T47D (cell line): Measurements from ENCODE around the gene RBPMS2.
"Not testable (repeated sequence)": the region's sequence is repeated elsewhere in the genome, so short reads cannot be mapped to it uniquely, and the experiment has no call there.

Experiments
- DNase-seq, 2 experiments: peaks; one replicate each; pipeline versions ENCODE4 v3.0.0 to v3.0.0-alpha.2; 2011 to 2012; ENCODE audit warnings: low read depth in 1 of 2, low spot score in 1 of 2
- JUND ChIP-seq: IDR thresholded peaks from 2 replicates; pipeline ENCODE4 v1.6.1; 2012; ENCODE audit warnings: low read depth
- in situ Hi-C: cut with HindIII; loops from 2 replicates; pipeline ENCODE4 v1.10.0; 2016; ENCODE audit warnings: low sequenced_read_pairs, low pct_unique_long_range_greater_than_20kb

Gene RBPMS2

GRCh38 chr15:64806509-64806908 is 31.1 kb upstream of the RBPMS2 start:
- no peak for TF ChIP-seq JUND

GRCh38 chr15:64804619-64805018 is 29.2 kb upstream of the RBPMS2 start:
- no peak for TF ChIP-seq JUND
- in situ Hi-C loops, result no loop called here
- DNase-seq, result no peak

More at GRCh38 chr15:64806509-64806908, 31.1 kb upstream of the RBPMS2 start:
- in situ Hi-C loops, result no loop called here
- no peak for DNase-seq

GRCh38 chr15:64803526-64803925 is 28.1 kb upstream of the RBPMS2 start:
- no peak for TF ChIP-seq JUND
- in situ Hi-C loops, result no loop called here
- no peak for DNase-seq

DNA sequence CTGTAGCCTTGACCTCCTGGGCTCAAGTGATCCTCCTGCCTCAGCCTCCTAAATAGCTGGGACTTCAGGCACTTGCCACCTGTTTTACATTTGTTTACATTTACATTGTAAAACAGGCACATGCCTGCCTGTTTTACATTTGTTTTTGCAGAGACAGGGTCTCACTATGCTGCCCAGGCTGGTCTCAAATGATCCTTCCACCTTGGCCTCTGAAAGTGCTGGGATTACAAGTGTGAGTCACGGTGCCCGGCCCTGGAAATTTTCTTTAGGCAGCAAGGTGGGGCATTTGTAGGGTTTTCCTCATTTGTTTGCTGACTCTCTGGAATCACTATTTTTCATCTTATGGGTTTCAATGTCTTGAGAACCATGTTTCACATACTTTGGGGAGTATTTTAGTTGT is 25.1 kb upstream of the RBPMS2 start:
- in situ Hi-C loops, result no loop called here
- no peak for DNase-seq
- TF ChIP-seq JUND, result no peak

GRCh38 chr15:64798905-64799304 is 23.5 kb upstream of the RBPMS2 start:
- in situ Hi-C loops, DNase-seq: not testable (repeated sequence)

- DNase-seq, in situ Hi-C loops: not testable (repeated sequence)
Measured at GRCh38 chr15:64795921-64796320, 20.5 kb upstream of the RBPMS2 start.

DNA sequence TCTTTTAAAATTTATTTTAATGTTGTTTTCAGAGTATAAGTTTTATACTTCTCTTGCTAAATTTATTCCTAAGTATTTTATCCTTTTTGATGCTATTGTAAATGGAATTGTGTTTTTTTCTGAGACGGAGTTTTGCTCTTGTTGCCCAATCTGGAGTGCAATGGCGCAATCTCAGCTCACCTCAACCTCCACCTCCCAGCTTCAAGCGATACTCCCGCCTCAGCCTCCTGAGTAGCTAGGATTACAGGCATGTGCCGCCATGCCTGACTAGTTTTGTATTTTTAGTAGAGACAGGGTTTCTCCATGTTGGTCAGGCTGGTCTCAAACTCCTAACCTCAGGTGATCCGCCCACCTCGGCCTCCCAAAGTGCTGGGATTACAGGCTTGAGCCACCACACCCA is 19.9 kb upstream of the RBPMS2 start:
- in situ Hi-C loops, DNase-seq: not testable (repeated sequence)

DNA sequence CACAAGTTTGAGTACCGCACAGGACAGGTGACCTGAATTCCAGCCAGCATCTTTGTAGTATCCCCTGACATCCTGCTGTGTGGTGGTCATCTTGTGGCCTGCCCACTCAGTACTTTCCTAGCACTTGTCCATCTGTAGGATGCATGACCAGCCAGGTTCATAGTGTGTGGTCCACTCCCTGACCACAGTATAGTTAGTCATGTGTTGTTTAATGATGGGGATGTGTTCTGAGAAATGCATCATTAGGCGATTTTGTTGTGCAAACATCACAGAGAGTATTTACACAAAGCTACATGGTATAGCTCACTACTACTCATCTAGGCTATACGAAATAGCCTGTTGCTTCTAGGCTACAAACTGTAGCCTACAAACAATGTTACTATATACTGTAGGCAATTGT is 16.9 kb upstream of the RBPMS2 start:
- in situ Hi-C loops, result no loop called here
- no peak for TF ChIP-seq JUND
- DNase-seq, result no peak

GRCh38 chr15:64791401-64791800 is 16.0 kb upstream of the RBPMS2 start:
- in situ Hi-C loops, result no loop called here
- no peak for TF ChIP-seq JUND
- DNase-seq, result no peak

DNA sequence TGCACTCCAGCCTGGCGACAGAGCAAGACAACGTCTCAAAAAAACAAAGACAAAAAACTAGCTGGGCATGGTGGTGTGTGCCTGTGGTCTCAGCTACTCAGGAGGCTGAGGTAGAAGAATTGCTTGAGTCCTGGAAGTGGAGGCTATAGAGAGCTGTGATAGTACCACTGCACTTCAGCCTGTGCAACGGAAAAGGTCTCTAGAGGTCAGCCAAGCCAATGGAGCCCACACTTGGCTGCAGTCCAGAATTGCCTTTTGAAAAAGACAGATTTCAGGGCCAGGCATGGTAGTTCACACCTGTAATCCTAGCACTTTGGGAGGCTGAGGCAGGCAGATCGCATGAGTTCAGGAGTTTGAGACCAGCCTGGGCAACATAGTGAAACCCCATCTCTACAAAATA is 8.4 kb upstream of the RBPMS2 start:
- DNase-seq, result no peak
- TF ChIP-seq JUND, result no peak
- in situ Hi-C loops, result no loop called here

DNA sequence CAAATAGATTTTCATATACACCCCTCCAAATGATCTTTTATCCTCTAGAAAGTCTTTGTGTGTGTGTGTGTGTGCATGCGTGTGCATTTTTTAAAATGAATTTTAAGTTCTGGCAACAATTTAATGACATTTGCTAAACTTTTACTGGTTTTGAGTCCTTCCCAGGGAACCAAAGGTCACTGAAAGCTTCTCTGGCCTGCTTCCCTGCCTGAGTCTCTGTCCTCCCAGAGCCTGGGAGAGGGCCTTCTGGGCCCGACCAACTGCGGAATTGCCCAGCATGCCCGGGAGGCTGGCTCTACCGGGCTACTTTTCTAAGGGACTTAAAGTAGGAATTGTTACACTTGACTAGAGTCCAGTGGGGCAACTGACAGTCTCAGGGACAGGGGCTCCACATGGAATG is 7.4 kb upstream of the RBPMS2 start:
- in situ Hi-C loops, result no loop called here
- DNase-seq, result no peak
- no peak for TF ChIP-seq JUND

DNA sequence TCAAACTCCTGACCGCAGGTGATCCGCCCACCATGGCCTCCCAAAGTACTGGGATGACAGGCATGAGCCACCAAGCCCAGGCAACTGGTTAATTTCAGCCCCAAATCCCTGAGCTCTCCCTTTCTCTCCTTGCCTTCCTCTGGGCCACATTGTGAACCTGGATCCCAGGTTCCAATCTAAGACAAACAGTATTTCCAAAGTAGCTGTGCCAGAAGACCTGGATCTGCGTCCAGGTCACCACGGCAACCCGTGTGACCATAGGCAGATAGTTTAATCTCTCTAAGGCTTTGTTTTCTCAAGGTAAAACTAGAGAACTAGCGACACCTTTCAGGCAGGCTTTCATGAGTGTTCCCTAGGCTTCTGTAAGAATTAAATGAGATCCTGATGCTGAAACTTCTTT is 5.9 kb upstream of the RBPMS2 start:
- in situ Hi-C loops, result no loop called here
- TF ChIP-seq JUND, result no peak
- no peak for DNase-seq

GRCh38 chr15:64780600-64781156 is 5.3 kb upstream of the RBPMS2 start:
- in situ Hi-C loops, result no loop called here
- TF ChIP-seq JUND, result no peak

GRCh38 chr15:64779630-64780029 is 4.2 kb upstream of the RBPMS2 start:
- in situ Hi-C loops, result no loop called here
- no peak for TF ChIP-seq JUND
- no peak for DNase-seq

More at GRCh38 chr15:64780600-64781156, 5.3 kb upstream of the RBPMS2 start:
- DNase-seq, result no peak
